WTC11 (cell line): Measurements from ENCODE around the gene GFY. TPM values are rescaled to one million over a fixed set of nuclear protein-coding genes. Genes with fewer than 3 reads are reported as not detected.

ENCODE experiments used
- ATAC-seq: fragments of 200-7000 bp; cut with Tn5 transposase; 2 replicates; pipeline ENCODE4 v1.10.0; 2021; ENCODE audit warnings: mild to moderate bottlenecking, moderate library complexity
- CTCF ChIA-PET: fragments of 300-600 bp; sonication (Branson Sonifier 250); formaldehyde crosslinking; loops from one replicate; lab custom pipeline; 2021; ENCODE audit warnings: antibody characterized with exemption; lab: Charles Lee
- POLR2A ChIA-PET: fragments of 350-600 bp; sonication (Branson Sonifier 250); formaldehyde crosslinking; loops from one replicate; lab custom pipeline; 2021; ENCODE audit warnings: antibody characterized with exemption; lab: Charles Lee
- DNase-seq: peaks from one replicate; pipeline ENCODE4 v3.0.0; 2021; ENCODE audit warnings: low spot score
- H3K27ac Mint-ChIP-seq: 2 replicates; pipeline ENCODE4 v1.8.0; 2021; ENCODE audit warnings: mixed read lengths
- H3K27me3 Mint-ChIP-seq: 2 replicates; pipeline ENCODE4 v1.8.0; 2021; ENCODE audit warnings: low read depth, mild to moderate bottlenecking, moderate library complexity, mixed read lengths
- H3K36me3 Mint-ChIP-seq: 2 replicates; pipeline ENCODE4 v1.8.0; 2021; ENCODE audit warnings: mixed read lengths
- H3K4me1 Mint-ChIP-seq: 2 replicates; pipeline ENCODE4 v1.8.0; 2022; ENCODE audit warnings: mixed read lengths
- H3K4me3 Mint-ChIP-seq: 2 replicates; pipeline ENCODE4 v1.8.0; 2021; ENCODE audit warnings: mild to moderate bottlenecking, moderate library complexity, mixed read lengths
- H3K9me3 Mint-ChIP-seq: 2 replicates; pipeline ENCODE4 v1.8.0; 2021; ENCODE audit warnings: mixed read lengths
- AR ChIP-seq: fragments of 250-450 bp; sonication (Bioruptor Pico); IDR thresholded peaks from 2 replicates; pipeline ENCODE4 v1.9.0; 2021; ENCODE audit warnings: mild to moderate bottlenecking
- CREM ChIP-seq: sonication (generic); formaldehyde crosslinking; IDR thresholded peaks from 2 replicates; pipeline ENCODE4 v1.8.1; 2022; ENCODE audit warnings: mild to moderate bottlenecking, missing genetic modification reagents, moderate library complexity
- EMX1 ChIP-seq: fragments of 250-450 bp; sonication (Bioruptor Pico); IDR thresholded peaks from 2 replicates; pipeline ENCODE4 v1.8.0; 2021; ENCODE audit warnings: mild to moderate bottlenecking
- ETV6 ChIP-seq: sonication (generic); formaldehyde crosslinking; IDR thresholded peaks from 2 replicates; pipeline ENCODE4 v1.8.1; 2022; ENCODE audit warnings: mild to moderate bottlenecking, missing genetic modification reagents
- FOXP4 ChIP-seq: sonication (generic); formaldehyde crosslinking; IDR thresholded peaks from 2 replicates; pipeline ENCODE4 v1.8.0; 2022; ENCODE audit warnings: mild to moderate bottlenecking, missing genetic modification reagents
- JUN ChIP-seq: sonication (generic); formaldehyde crosslinking; IDR thresholded peaks from 2 replicates; pipeline ENCODE4 v1.8.0; 2023; ENCODE audit warnings: mild to moderate bottlenecking, missing genetic modification reagents
- MXD4 ChIP-seq: fragments of 250-450 bp; sonication (Bioruptor Pico); IDR thresholded peaks from 2 replicates; pipeline ENCODE4 v1.8.0; 2021; ENCODE audit warnings: mild to moderate bottlenecking, moderate library complexity, borderline replicate concordance
- NR1H2 ChIP-seq: sonication (generic); formaldehyde crosslinking; IDR thresholded peaks from 2 replicates; pipeline ENCODE4 v1.9.0; 2021; ENCODE audit warnings: mild to moderate bottlenecking, moderate library complexity, missing genetic modification reagents
- OVOL2 ChIP-seq: fragments of 250-450 bp; sonication (Bioruptor Pico); IDR thresholded peaks from 2 replicates; pipeline ENCODE4 v1.9.0; 2021; ENCODE audit warnings: mild to moderate bottlenecking, borderline replicate concordance
- PRDM15 ChIP-seq: sonication (generic); formaldehyde crosslinking; IDR thresholded peaks from 2 replicates; pipeline ENCODE4 v1.8.0; 2022; ENCODE audit warnings: missing genetic modification reagents
- PRRX2 ChIP-seq: fragments of 250-450 bp; sonication (Bioruptor Pico); IDR thresholded peaks from 2 replicates; pipeline ENCODE4 v1.8.0; 2021; ENCODE audit warnings: mild to moderate bottlenecking
- SMAD3 ChIP-seq: sonication (generic); formaldehyde crosslinking; IDR thresholded peaks from 2 replicates; pipeline ENCODE4 v1.8.0; 2022; ENCODE audit warnings: missing genetic modification reagents, mild to moderate bottlenecking, borderline replicate concordance
- SMAD4 ChIP-seq: sonication (generic); formaldehyde crosslinking; IDR thresholded peaks from 2 replicates; pipeline ENCODE4 v1.8.0; 2022; ENCODE audit warnings: mild to moderate bottlenecking, missing genetic modification reagents
- ZNF121 ChIP-seq: sonication (generic); formaldehyde crosslinking; IDR thresholded peaks from 2 replicates; pipeline ENCODE4 v1.8.0; 2023; ENCODE audit warnings: missing genetic modification reagents
- ZNF512 ChIP-seq: sonication (generic); formaldehyde crosslinking; IDR thresholded peaks from 2 replicates; pipeline ENCODE4 v1.8.1; 2022; ENCODE audit warnings: missing genetic modification reagents, borderline replicate concordance
- ZSCAN18 ChIP-seq: fragments of 250-450 bp; sonication (Bioruptor Pico); IDR thresholded peaks from 2 replicates; pipeline ENCODE4 v2.1.2; 2022; ENCODE audit warnings: mild to moderate bottlenecking, moderate library complexity
- total RNA-seq: library from RNA; stranded (reverse); gene quantifications from 3 replicates; pipeline ENCODE4 v1.2.3, GENCODE V29; 2021

The GFY gene
- total RNA-seq, 1 experiment from 2014 or later, result 0.87 TPM

- POLR2A ChIA-PET, result no interaction called here
Observed at GRCh38 chr19:49419173-49419572, 6.0 kb upstream of the GFY start.

More at GRCh38 chr19:49419173-49419572, 6.0 kb upstream of the GFY start:
- ATAC-seq (no peak), DNase-seq (no peak)
- H3K4me3 Mint-ChIP-seq, result no peak overlapping the region
- peaks cover 55% of the 10 kb centered on the region for H3K27me3 Mint-ChIP-seq
- peaks cover 67% of the 10 kb centered on the region for H3K4me1 Mint-ChIP-seq
- CTCF ChIA-PET, result interaction anchor here (1.1 to 8.4 kb wide), 2 partner anchors 24 to 29 kb away, joined by 4 to 120 read pairs; partner anchors contain the start of gene KASH5
- TF ChIP-seq FOXP4 (CRISPR knock-in tag), result no peak
- TF ChIP-seq EMX1 (CRISPR knock-in tag), result no peak
- no peak for TF ChIP-seq MXD4 (CRISPR knock-in tag)
- TF ChIP-seq ZNF121, result no peak
- TF ChIP-seq ZSCAN18 (CRISPR knock-in tag), result no peak
- no peak for TF ChIP-seq ETV6 (CRISPR knock-in tag)
- TF ChIP-seq SMAD4 (CRISPR knock-in tag), result no peak
- TF ChIP-seq NR1H2, result no peak
- TF ChIP-seq PRRX2 (CRISPR knock-in tag), result no peak
- no peak for TF ChIP-seq AR (CRISPR knock-in tag)
- no peak for TF ChIP-seq JUN (CRISPR knock-in tag)
- TF ChIP-seq PRDM15, result no peak
- no peak for TF ChIP-seq CREM (CRISPR knock-in tag)
- no peak for TF ChIP-seq SMAD3
- no peak for TF ChIP-seq OVOL2 (CRISPR knock-in tag)
- no peak for TF ChIP-seq ZNF512 (CRISPR knock-in tag)
- no peaks in the 10 kb centered on the region for H3K9me3 Mint-ChIP-seq
- no peaks in the 10 kb centered on the region for H3K36me3 Mint-ChIP-seq
- H3K27ac Mint-ChIP-seq, result no peak overlapping the region
